ENCODE results near the gene AP5B1. TPM values are rescaled to one million over a fixed set of nuclear protein-coding genes. Genes with fewer than 3 reads are reported as not detected.
A peak's percentile ranks its signal among the peaks of the same experiment; 100 is the strongest.
"Not testable (repeated sequence)": the region's sequence is repeated elsewhere in the genome, so short reads cannot be mapped to it uniquely, and the experiment has no call there.

AP5B1 gene
- total RNA-seq, 1 donor: 11.5 TPM

DNA sequence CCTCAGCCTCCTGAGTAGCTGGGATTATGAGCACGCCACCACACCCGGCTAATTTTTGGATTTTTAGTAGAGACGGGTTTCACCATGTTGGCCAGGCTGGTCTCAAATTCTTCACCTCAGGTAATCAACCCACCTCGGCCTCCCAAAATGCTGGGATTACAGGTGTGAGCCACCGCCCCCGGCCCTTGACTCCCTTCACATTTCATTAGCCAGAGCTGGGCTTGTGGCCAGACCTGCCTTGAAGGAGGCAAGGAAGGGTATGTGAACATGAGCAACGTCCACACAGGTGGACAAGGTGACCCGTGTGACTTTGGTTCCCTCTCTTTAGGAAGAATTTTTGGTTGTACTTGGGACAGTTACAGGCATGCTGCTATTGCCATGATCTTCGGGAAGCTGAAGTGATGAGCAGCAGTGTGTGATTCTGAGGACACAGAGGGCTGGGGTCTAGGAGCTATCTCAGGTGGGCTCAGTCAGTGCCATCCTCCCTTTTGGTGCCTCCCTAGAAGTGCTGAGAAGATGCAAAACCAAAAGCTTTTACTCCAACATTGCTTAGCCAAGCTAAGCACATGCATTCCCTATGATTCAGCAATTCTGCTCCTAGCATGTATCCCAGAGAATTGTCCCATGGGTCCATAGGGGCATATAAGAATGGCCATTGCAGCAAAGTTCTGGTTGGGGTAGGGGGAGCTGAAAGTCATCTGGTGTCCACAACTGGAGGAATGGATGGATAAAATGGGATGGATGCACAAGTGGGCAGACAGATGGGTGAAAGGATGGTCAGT is 6.1 kb downstream of the AP5B1 start:
- TF ChIP-seq CTCF (IDR thresholded peaks at IDR 0.05; ENCODE audit: insufficient read depth, low read length): no peak
- no peak overlapping the region for H3K4me3 ChIP-seq (ENCODE audit: low read depth, low read length)
- no peak for DNase-seq (ENCODE audit: low read depth)

GRCh38 chr11:65773784-65774411 is 6.9 kb downstream of the AP5B1 start:
- no peak overlapping the region for H3K4me3 ChIP-seq (ENCODE audit: low read depth, low read length)
- no peak for DNase-seq (ENCODE audit: low read depth)
- TF ChIP-seq CTCF (IDR thresholded peaks at IDR 0.05; ENCODE audit: insufficient read depth, low read length): peak; percentile 10

- no peak for DNase-seq (ENCODE audit: low read depth)
- no peak overlapping the region for H3K4me3 ChIP-seq (ENCODE audit: low read depth, low read length)
- TF ChIP-seq CTCF (IDR thresholded peaks at IDR 0.05; ENCODE audit: insufficient read depth, low read length): no peak
Measured at GRCh38 chr11:65771589-65772112, 9.1 kb downstream of the AP5B1 start.

DNA sequence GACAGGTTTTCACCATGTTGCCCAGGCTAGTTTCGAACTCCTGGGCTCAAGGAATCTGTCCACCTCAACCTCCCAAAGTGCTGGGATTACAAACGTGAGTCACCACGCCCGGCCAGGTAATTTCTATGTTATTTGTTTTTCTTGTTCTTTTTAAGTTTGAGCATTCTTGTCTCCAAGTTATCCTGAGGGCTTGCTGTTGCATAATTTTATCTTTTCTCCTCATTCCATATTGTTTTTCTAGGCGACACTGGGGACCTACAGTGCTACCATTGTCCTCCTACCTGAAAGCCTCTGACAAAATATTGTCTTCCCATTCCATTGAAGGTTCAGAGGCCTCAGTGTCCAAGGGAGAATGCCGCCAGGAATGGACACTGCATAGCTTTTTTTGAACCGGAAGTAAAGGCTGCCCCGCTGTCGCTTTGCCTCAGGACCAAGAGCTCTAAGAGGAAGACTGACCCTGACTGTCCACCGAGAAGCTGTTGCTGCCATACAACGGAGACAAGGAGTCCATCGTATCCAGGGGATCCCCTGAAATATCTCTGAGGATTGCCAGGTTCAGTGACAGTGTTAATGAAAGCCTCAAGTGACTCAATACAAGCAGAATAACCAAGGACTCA is 9.7 kb downstream of the AP5B1 start:
- TF ChIP-seq CTCF (IDR thresholded peaks at IDR 0.05; ENCODE audit: insufficient read depth, low read length): no peak
- no peak overlapping the region for H3K4me3 ChIP-seq (ENCODE audit: low read depth, low read length)
- DNase-seq (ENCODE audit: low read depth): no peak

DNA sequence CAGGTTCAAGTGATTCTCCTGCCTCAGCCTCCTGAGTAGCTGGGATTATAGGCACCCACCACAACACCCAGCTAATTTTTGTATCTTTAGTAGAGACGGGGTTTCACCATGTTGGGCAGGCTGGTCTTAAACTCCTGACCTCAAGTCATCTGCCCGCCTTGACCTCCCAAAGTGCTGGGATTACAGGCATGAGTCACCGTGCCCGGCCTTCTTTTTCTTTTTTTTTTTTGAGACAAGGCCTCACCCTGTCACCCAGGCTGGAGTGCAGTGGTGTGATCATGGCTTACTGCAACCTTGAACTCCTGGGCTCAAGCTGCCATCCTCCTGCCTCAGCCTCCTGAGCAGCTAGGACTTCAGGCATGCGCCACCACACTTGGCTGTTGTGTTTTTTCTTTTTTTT is 13.0 kb downstream of the AP5B1 start:
- not testable (repeated sequence) for DNase-seq (ENCODE audit: low read depth); H3K4me3 ChIP-seq (ENCODE audit: low read depth, low read length)

DNA sequence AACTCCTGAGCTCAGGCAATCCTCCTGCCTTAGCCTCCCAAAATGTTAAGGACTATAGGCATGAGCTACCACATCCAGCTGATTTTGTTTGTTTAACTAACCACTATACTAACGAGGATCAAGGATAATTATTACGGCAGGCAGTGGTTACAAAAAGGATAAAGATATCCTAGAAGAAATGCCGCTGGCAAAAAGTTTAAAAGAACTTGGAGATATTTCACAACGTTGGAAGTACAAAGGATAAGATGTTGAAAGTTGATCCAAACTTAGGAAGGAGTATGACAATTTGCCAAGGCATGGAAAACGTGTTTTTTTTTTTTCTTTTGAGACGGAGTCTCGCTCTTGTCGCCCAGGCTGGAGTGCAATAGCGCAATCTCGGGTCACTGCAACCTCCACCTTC is 13.4 kb downstream of the AP5B1 start:
- TF ChIP-seq CTCF (IDR thresholded peaks at IDR 0.05; ENCODE audit: insufficient read depth, low read length): no peak
- DNase-seq (ENCODE audit: low read depth): peak; percentile 35
- no peak overlapping the region for H3K4me3 ChIP-seq (ENCODE audit: low read depth, low read length)

DNA sequence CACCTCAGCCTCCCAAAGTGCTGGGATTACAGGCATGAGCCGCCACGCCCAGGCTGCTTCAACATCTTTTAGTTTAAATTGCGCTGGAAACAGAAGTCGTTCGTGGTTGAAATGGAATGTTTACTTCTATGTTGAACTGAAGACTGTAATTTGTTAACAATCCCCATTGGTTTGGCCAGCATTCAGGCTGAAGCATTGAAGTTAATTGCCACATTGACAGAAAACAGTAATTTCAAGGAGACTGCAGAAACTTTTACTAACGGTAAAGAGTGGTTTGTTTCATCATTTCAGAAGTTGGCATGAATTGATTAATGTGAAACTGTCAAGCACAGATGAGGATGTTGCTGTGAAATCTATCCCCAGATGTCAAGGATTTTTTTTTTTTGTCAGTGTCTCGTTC is 14.2 kb downstream of the AP5B1 start:
- DNase-seq (ENCODE audit: low read depth): peak; percentile 32
- H3K4me3 ChIP-seq (ENCODE audit: low read depth, low read length): no peak overlapping the region
- no peak for TF ChIP-seq CTCF (IDR thresholded peaks at IDR 0.05; ENCODE audit: insufficient read depth, low read length)

Measured in fibroblast of the aortic adventitia (primary cell).